Gastroesophageal sphincter (tissue), 3 donors: ENCODE results near the gene ARID1B.

ENCODE experiments used
- POLR2A ChIP-seq, 2 donors: fragments of 450-650 bp; IDR thresholded peaks; one replicate each; pipeline ENCODE4 v1.6.1; 2017; ENCODE audit warnings: antibody characterized with exemption in 2 of 2, mild to moderate bottlenecking in 2 of 2, moderate library complexity in 1 of 2
- POLR2AphosphoS5 ChIP-seq: sonication (generic); formaldehyde crosslinking; IDR thresholded peaks from one replicate; pipeline ENCODE4 v1.6.1; 2017; ENCODE audit warnings: antibody characterized with exemption
- TF ChIP-seq, protein P1 (sequence below), 4 experiments: fragments of 200-600 bp in 2 of 4; fragments of 450-650 bp in 2 of 4; sonication (generic) in 1 of 4; IDR thresholded peaks; one replicate each; pipeline ENCODE4 v1.5.1; 2017 to 2019; ENCODE audit warnings: antibody characterized with exemption in 4 of 4, mild to moderate bottlenecking in 2 of 4, moderate library complexity in 2 of 4

DNA sequence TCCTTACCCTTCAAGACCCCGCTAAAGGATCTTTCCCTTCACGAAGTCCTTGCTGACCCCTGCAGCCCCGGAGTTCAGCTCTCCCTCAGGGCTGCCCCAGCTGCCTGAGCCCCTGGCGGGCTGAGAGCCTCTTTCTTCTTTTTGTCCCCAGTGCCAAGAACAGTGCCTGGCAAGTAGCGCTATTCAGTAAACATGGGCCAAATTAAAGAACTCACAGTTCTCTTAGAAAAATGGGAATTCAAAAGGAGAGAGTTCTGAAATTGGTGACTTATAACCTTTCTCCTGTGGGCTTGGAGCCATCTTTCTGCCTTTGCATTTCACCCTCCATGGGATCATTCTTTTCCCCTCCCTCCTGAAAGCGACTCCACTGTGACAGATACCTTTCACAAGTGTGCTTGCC is 318.9 kb downstream of the ARID1B start:
- TF ChIP-seq, protein P1, sequence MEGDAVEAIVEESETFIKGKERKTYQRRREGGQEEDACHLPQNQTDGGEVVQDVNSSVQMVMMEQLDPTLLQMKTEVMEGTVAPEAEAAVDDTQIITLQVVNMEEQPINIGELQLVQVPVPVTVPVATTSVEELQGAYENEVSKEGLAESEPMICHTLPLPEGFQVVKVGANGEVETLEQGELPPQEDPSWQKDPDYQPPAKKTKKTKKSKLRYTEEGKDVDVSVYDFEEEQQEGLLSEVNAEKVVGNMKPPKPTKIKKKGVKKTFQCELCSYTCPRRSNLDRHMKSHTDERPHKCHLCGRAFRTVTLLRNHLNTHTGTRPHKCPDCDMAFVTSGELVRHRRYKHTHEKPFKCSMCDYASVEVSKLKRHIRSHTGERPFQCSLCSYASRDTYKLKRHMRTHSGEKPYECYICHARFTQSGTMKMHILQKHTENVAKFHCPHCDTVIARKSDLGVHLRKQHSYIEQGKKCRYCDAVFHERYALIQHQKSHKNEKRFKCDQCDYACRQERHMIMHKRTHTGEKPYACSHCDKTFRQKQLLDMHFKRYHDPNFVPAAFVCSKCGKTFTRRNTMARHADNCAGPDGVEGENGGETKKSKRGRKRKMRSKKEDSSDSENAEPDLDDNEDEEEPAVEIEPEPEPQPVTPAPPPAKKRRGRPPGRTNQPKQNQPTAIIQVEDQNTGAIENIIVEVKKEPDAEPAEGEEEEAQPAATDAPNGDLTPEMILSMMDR (IDR thresholded peaks at IDR 0.05) = no peak
- TF ChIP-seq POLR2AphosphoS5 = no peak
- TF ChIP-seq POLR2A (IDR thresholded peaks at IDR 0.05) = no peak
